GM12878 (cell line): ENCODE data around the gene ETS1. TPM values are rescaled to one million over a fixed set of nuclear protein-coding genes. Genes with fewer than 3 reads are reported as not detected.

Experiments
- ATAC-seq: fragments of 200-7000 bp; cut with Tn5 transposase; 3 replicates; pipeline ENCODE4 v1.9.1; 2020; ENCODE audit warnings: mild to moderate bottlenecking, moderate library complexity
- BruUV-seq: library from RNA; stranded (reverse); fragments of 400-500 nt; replicated peaks from 2 replicates; lab custom pipeline; 2021; lab: Mats Ljungman, UMichigan
- CTCF ChIA-PET: fragments of 300-600 bp; sonication (Branson Sonifier 250); formaldehyde crosslinking; extraction: SDS; loops from one replicate; lab custom pipeline; 2021; ENCODE audit warnings: inconsistent platforms; lab: Yijun Ruan, JAX
- POLR2A ChIA-PET: fragments of 350-600 bp; formaldehyde crosslinking; extraction: SDS; loops from one replicate; lab custom pipeline; 2021; ENCODE audit warnings: inconsistent platforms; lab: Charles Lee
- RAD21 ChIA-PET: fragments of 300-600 bp; sonication (Branson Sonifier 250); formaldehyde crosslinking; loops from one replicate; lab custom pipeline; 2023; ENCODE audit warnings: antibody characterized with exemption; ENCODE audit not compliant: unreplicated experiment; lab: Charles Lee
- SMC1A ChIA-PET: fragments of 300-600 bp; sonication (Branson Sonifier 250); formaldehyde crosslinking; loops from one replicate; lab custom pipeline; 2023; ENCODE audit not compliant: unreplicated experiment, uncharacterized antibody; lab: Charles Lee
- DNase-seq: peaks from one replicate; pipeline ENCODE4 v3.0.0-alpha.2; 2011; ENCODE audit warnings: low read depth, low spot score
- FAIRE-seq: peaks from 3 replicates; lab custom pipeline; 2011; peaks lifted over from hg19 to GRCh38; lab: Jason Lieb, UNC
- H2AFZ ChIP-seq: 2 replicates; pipeline ENCODE4 v1.6.0; 2011; ENCODE audit warnings: low read depth, low read length, control low read depth; ENCODE audit not compliant: control insufficient read depth
- H3K27ac ChIP-seq: 2 replicates; pipeline ENCODE4 v1.5.1; 2011; ENCODE audit warnings: control low read depth; ENCODE audit not compliant: control insufficient read depth, insufficient read depth
- H3K27me3 ChIP-seq, 2 experiments: replicated peaks in 1 of 2; 2 replicates each; pipeline versions ENCODE4 v1.6.0 to v1.6.1; 2011; ENCODE audit warnings: low read length in 1 of 2; ENCODE audit not compliant: control insufficient read depth in 2 of 2, insufficient read depth in 2 of 2
- H3K36me3 ChIP-seq, 2 experiments: 2 replicates each; pipeline ENCODE4 v1.5.1; 2011; ENCODE audit warnings: low read length in 1 of 2; ENCODE audit not compliant: control insufficient read depth in 2 of 2, insufficient read depth in 2 of 2
- H3K4me1 ChIP-seq: 2 replicates; pipeline ENCODE4 v1.6.1; 2011; ENCODE audit warnings: mild to moderate bottlenecking, low read length, moderate library complexity, mixed read lengths; ENCODE audit not compliant: control insufficient read depth, insufficient read depth
- H3K4me2 ChIP-seq: 2 replicates; pipeline ENCODE4 v1.6.0; 2011; ENCODE audit warnings: control low read depth; ENCODE audit not compliant: control insufficient read depth, insufficient read depth
- H3K4me3 ChIP-seq: fragments of 200-600 bp; sonication (generic); 2 replicates; pipeline ENCODE4 v1.5.1; 2016
- H3K79me2 ChIP-seq: 2 replicates; pipeline ENCODE4 v1.6.0; 2011; ENCODE audit warnings: low read length; ENCODE audit not compliant: control insufficient read depth, insufficient read depth
- H3K9ac ChIP-seq: 2 replicates; pipeline ENCODE4 v1.8.0; 2011; ENCODE audit warnings: low read length, control low read depth, mixed read lengths; ENCODE audit not compliant: control insufficient read depth, insufficient read depth
- H3K9me3 ChIP-seq: replicated peaks from 3 replicates; pipeline ENCODE4 v1.5.1; 2011; ENCODE audit warnings: mild to moderate bottlenecking, low read length; ENCODE audit not compliant: control insufficient read depth, insufficient read depth
- H4K20me1 ChIP-seq: 2 replicates; pipeline ENCODE4 v1.6.0; 2011; ENCODE audit not compliant: control insufficient read depth, insufficient read depth
- MTA2 ChIP-seq: fragments of 450-650 bp; IDR thresholded peaks from 2 replicates; pipeline ENCODE4 v1.6.1; 2016; ENCODE audit warnings: low read depth, mild to moderate bottlenecking, moderate library complexity
- NFYB ChIP-seq: IDR thresholded peaks from 2 replicates; pipeline ENCODE4 v1.6.1; 2011; ENCODE audit warnings: low read depth, mild to moderate bottlenecking, low read length, improper control_type of control experiment, moderate library complexity; ENCODE audit not compliant: insufficient read depth
- SPI1 ChIP-seq: IDR thresholded peaks from 2 replicates; pipeline ENCODE4 v1.6.1; 2011; ENCODE audit warnings: low read depth, mild to moderate bottlenecking, low read length, moderate library complexity, borderline replicate concordance; ENCODE audit not compliant: insufficient read depth
- WGBS: methylation state at CpG from one replicate; pipeline ENCODE4 v1.1.6; 2016; ENCODE audit warnings: low lambda C conversion rate; ENCODE audit not compliant: insufficient replicate concordance, insufficient coverage; ENCODE audit errors: missing lambda C conversion rate; 5-methylcytosine and 5-hydroxymethylcytosine counted together
- in situ Hi-C: fragments of 300-500 bp; cut with MboI; formaldehyde crosslinking; loops from 9 replicates; pipeline ENCODE4 v1.14.3; 2018; ENCODE audit warnings: mixed read lengths
- intact Hi-C: fragments of 100-400 bp; cut with micrococcal nuclease; formaldehyde crosslinking; loops from one replicate; pipeline ENCODE4 v1.14.2; 2022; ENCODE audit not compliant: unreplicated experiment
- polyA plus RNA-seq, 11 experiments: library from polyadenylated mRNA; depleted of rRNA in 4 of 11; unstranded in 6 of 11; stranded (reverse) in 5 of 11; fragments of >200 nt; fragmentation: Nextera tagmentation in 4 of 11; fragmentation: Illumina TruSeq in 1 of 11; extraction: Ambion mirVana in 4 of 11; extraction: Trizol in 1 of 11; gene quantifications; 1 replicate in 1 of 11; 2 replicates in 10 of 11; pipeline versions ENCODE4 v1.2.1 to v1.2.3, GENCODE V29; 2011 to 2016; ENCODE audit warnings: inconsistent platforms in 2 of 11, missing spikeins in 2 of 11, low read depth in 1 of 11
- total RNA-seq, 4 experiments: library from RNA; depleted of rRNA in 3 of 4; stranded (reverse); fragments of >200 nt in 3 of 4; fragmentation: Illumina TruSeq in 1 of 4; extraction: Trizol in 1 of 4; gene quantifications; 2 replicates each; pipeline versions ENCODE4 v1.2.1 to v1.2.3, GENCODE V29; 2013 to 2021
- TF ChIP-seq, protein P1 (sequence below): fragments of 450-650 bp; formaldehyde crosslinking; IDR thresholded peaks from 2 replicates; pipeline ENCODE4 v1.4.0; 2020; ENCODE audit warnings: mild to moderate bottlenecking, moderate library complexity
- TF ChIP-seq, protein P2 (sequence below): fragments of 450-650 bp; conservative IDR thresholded peaks from 2 replicates; pipeline ENCODE4 v1.6.1; 2017; ENCODE audit warnings: mild to moderate bottlenecking, moderate library complexity

The ETS1 gene
- total and polyA plus RNA-seq, 10 of the 15 experiments (the other 5 are each of a cell fraction or from before 2014, with no cell fraction given): 12.5 to 112 (median 55.5) TPM

DNA sequence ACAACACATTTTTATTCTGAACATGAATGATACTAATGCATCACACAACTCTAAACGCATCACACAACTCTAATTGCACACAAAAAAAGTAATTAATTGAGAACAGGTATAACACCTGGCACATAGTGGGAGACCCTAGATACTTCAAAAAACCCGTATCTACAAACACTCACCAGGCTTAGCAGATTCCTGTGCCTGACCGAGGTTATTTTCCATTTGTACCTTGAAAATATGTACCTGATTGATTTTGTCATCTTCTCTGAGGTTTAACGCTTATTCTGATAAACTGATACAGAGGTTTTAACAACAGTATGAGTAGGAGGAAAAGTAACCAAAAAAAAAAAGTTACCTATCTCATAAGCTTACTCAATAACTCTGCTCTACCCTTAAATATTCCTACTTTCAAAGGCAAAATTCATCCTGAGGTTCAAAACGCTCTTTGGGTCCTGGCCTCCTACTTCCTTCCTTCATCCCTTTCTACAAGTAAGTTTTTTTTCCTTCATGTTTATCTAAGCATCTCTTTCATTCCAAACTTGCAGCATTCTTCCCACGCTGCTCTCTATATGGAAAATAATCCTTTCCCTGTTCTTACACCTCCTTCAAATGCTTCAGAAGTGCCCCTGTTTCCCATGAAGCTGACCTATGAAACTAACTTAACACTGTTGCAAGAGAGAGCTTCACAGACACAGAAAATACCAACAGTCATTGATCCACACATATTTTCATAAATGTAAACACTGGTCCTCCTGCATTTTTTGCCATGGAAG lies 73.3 kb downstream of the ETS1 start:
- H4K20me1 ChIP-seq: no peaks in the 10 kb centered on the region
- DNase-seq (no peak), ATAC-seq (no peak), FAIRE-seq (no peak)
- no peak overlapping the region for H3K27ac ChIP-seq
- peaks cover 3 to 12% of the 10 kb centered on the region in 2 experiments for H3K36me3 ChIP-seq
- POLR2A ChIA-PET: interaction anchor here (0.6 to 6.7 kb wide), 4 partner anchors 9 to 39 kb away, joined by 3 to 41 read pairs (median 6); no protein-coding TSS in a partner anchor
- peaks cover 99% of the 10 kb centered on the region for H3K79me2 ChIP-seq
- H3K9ac ChIP-seq: no peak overlapping the region
- 69% methylated on average over 6 of the region's 6 CpGs for WGBS
- peak overlapping the region; percentile 96 for H3K4me3 ChIP-seq
- no peaks in the 10 kb centered on the region for H3K27me3 ChIP-seq
- SMC1A ChIA-PET: interaction anchor here (0.9 to 9.8 kb wide), 8 partner anchors 11 to 151 kb away, joined by 3 to 154 read pairs (median 4); no protein-coding TSS in a partner anchor
- CTCF ChIA-PET: interaction anchor here (5.7 kb wide), 1 partner anchor 116 kb away, joined by 43 read pairs; no protein-coding TSS in a partner anchor
- BruUV-seq: no TSS peak
- intact Hi-C loops: no loop called here
- peak overlapping the region; percentile 6 for H3K4me2 ChIP-seq
- H3K9me3 ChIP-seq: no peaks in the 10 kb centered on the region
- H2AFZ ChIP-seq: no peak overlapping the region
- peaks cover 19% of the 10 kb centered on the region for H3K4me1 ChIP-seq
- in situ Hi-C loops: no loop called here
- TF ChIP-seq SPI1 (no peak), MTA2 (no peak), NFYB (no peak)
- TF ChIP-seq, protein P1, sequence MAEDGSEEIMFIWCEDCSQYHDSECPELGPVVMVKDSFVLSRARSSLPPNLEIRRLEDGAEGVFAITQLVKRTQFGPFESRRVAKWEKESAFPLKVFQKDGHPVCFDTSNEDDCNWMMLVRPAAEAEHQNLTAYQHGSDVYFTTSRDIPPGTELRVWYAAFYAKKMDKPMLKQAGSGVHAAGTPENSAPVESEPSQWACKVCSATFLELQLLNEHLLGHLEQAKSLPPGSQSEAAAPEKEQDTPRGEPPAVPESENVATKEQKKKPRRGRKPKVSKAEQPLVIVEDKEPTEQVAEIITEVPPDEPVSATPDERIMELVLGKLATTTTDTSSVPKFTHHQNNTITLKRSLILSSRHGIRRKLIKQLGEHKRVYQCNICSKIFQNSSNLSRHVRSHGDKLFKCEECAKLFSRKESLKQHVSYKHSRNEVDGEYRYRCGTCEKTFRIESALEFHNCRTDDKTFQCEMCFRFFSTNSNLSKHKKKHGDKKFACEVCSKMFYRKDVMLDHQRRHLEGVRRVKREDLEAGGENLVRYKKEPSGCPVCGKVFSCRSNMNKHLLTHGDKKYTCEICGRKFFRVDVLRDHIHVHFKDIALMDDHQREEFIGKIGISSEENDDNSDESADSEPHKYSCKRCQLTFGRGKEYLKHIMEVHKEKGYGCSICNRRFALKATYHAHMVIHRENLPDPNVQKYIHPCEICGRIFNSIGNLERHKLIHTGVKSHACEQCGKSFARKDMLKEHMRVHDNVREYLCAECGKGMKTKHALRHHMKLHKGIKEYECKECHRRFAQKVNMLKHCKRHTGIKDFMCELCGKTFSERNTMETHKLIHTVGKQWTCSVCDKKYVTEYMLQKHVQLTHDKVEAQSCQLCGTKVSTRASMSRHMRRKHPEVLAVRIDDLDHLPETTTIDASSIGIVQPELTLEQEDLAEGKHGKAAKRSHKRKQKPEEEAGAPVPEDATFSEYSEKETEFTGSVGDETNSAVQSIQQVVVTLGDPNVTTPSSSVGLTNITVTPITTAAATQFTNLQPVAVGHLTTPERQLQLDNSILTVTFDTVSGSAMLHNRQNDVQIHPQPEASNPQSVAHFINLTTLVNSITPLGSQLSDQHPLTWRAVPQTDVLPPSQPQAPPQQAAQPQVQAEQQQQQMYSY (CRISPR knock-in tag): no peak
- TF ChIP-seq, protein P2, sequence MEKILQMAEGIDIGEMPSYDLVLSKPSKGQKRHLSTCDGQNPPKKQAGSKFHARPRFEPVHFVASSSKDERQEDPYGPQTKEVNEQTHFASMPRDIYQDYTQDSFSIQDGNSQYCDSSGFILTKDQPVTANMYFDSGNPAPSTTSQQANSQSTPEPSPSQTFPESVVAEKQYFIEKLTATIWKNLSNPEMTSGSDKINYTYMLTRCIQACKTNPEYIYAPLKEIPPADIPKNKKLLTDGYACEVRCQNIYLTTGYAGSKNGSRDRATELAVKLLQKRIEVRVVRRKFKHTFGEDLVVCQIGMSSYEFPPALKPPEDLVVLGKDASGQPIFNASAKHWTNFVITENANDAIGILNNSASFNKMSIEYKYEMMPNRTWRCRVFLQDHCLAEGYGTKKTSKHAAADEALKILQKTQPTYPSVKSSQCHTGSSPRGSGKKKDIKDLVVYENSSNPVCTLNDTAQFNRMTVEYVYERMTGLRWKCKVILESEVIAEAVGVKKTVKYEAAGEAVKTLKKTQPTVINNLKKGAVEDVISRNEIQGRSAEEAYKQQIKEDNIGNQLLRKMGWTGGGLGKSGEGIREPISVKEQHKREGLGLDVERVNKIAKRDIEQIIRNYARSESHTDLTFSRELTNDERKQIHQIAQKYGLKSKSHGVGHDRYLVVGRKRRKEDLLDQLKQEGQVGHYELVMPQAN: no peak
- TF ChIP-seq, all 136 proteins: peak for 0
- RAD21 ChIA-PET: interaction anchor here (0.6 to 10.3 kb wide), 4 partner anchors 42 to 191 kb away, joined by 3 to 144 read pairs (median 50); no protein-coding TSS in a partner anchor
